Neuronal stem cell (in vitro differentiated cells): ENCODE results near the gene TSHZ2.

Experiments
- DNase-seq: peaks from one replicate; pipeline ENCODE4 v3.0.0-alpha.2; 2013; ENCODE audit warnings: low spot score
- H2AFZ ChIP-seq: one replicate; pipeline ENCODE4 v1.6.1; 2013; ENCODE audit warnings: mild to moderate bottlenecking, low read length, inconsistent platforms
- H2AK5ac ChIP-seq: 2 replicates; pipeline ENCODE4 v1.6.1; 2013; ENCODE audit warnings: low read depth, mild to moderate bottlenecking, inconsistent platforms, low read length, moderate library complexity, mixed read lengths
- H2BK120ac ChIP-seq: 2 replicates; pipeline ENCODE4 v1.6.1; 2013; ENCODE audit warnings: low read depth, mild to moderate bottlenecking, inconsistent platforms, low read length, moderate library complexity, mixed read lengths
- H2BK12ac ChIP-seq: one replicate; pipeline ENCODE4 v1.6.1; 2013; ENCODE audit warnings: low read length, inconsistent platforms
- H2BK15ac ChIP-seq: 2 replicates; pipeline ENCODE4 v1.6.1; 2013; ENCODE audit warnings: mild to moderate bottlenecking, low read length, inconsistent platforms, mixed read lengths
- H2BK5ac ChIP-seq: one replicate; pipeline ENCODE4 v1.6.1; 2013; ENCODE audit warnings: inconsistent platforms, mild to moderate bottlenecking, low read length, moderate library complexity
- H3K14ac ChIP-seq: one replicate; pipeline ENCODE4 v1.6.1; 2013; ENCODE audit warnings: low read length, inconsistent platforms
- H3K18ac ChIP-seq: 2 replicates; pipeline ENCODE4 v1.6.1; 2013; ENCODE audit warnings: low read length, inconsistent platforms
- H3K23ac ChIP-seq: 2 replicates; pipeline ENCODE4 v1.6.1; 2013; ENCODE audit warnings: low read depth, mild to moderate bottlenecking, mixed read lengths, low read length, inconsistent platforms; ENCODE audit not compliant: poor library complexity
- H3K27ac ChIP-seq: replicated peaks from 3 replicates; pipeline ENCODE4 v1.5.1; 2013; ENCODE audit warnings: low read length, inconsistent platforms
- H3K27me3 ChIP-seq, 3 experiments: 2 replicates each; pipeline ENCODE4 v1.6.1; 2013; ENCODE audit warnings: low read length in 3 of 3, mild to moderate bottlenecking in 2 of 3, inconsistent platforms in 1 of 3, low read depth in 1 of 3, mixed read lengths in 1 of 3, moderate library complexity in 1 of 3; ENCODE audit not compliant: control insufficient read depth in 3 of 3, insufficient read depth in 3 of 3
- H3K36me3 ChIP-seq, 2 donors: replicated peaks in 1 of 2; 2 replicates each; pipeline ENCODE4 v1.6.1; 2013; ENCODE audit warnings: low read length in 2 of 2; ENCODE audit not compliant: control insufficient read depth in 2 of 2, insufficient read depth in 2 of 2
- H3K4ac ChIP-seq: 2 replicates; pipeline ENCODE4 v1.6.1; 2013; ENCODE audit warnings: inconsistent platforms, mild to moderate bottlenecking, low read length, moderate library complexity
- H3K4me1 ChIP-seq, 2 donors: 1 replicate in 1 of 2; 2 replicates in 1 of 2; pipeline ENCODE4 v1.6.1; 2013; ENCODE audit warnings: low read length in 2 of 2, low read depth in 1 of 2; ENCODE audit not compliant: control insufficient read depth in 2 of 2, insufficient read depth in 1 of 2
- H3K4me2 ChIP-seq: one replicate; pipeline ENCODE4 v1.6.1; 2013; ENCODE audit warnings: mild to moderate bottlenecking, low read length, inconsistent platforms; ENCODE audit not compliant: insufficient read depth, poor library complexity, severe bottlenecking
- H3K4me3 ChIP-seq, 2 donors: 2 replicates each; pipeline ENCODE4 v1.5.1; 2013; ENCODE audit warnings: low read length in 2 of 2, mild to moderate bottlenecking in 2 of 2, inconsistent platforms in 1 of 2, moderate library complexity in 1 of 2
- H3K79me1 ChIP-seq: one replicate; pipeline ENCODE4 v1.6.1; 2013; ENCODE audit warnings: low read depth, mild to moderate bottlenecking, inconsistent platforms, low read length, moderate library complexity
- H3K9ac ChIP-seq: one replicate; pipeline ENCODE4 v1.6.1; 2013; ENCODE audit warnings: mild to moderate bottlenecking, low read depth, low read length, inconsistent platforms; ENCODE audit not compliant: poor library complexity
- H3K9me3 ChIP-seq, 2 donors: replicated peaks in 1 of 2; 2 replicates each; pipeline versions ENCODE3 to v1.6.1; 2013; ENCODE audit warnings: low read length in 2 of 2, mild to moderate bottlenecking in 2 of 2, inconsistent platforms in 1 of 2, low read depth in 1 of 2, mixed read lengths in 1 of 2, moderate library complexity in 1 of 2; ENCODE audit not compliant: control insufficient read depth in 2 of 2, insufficient read depth in 1 of 2
- H4K8ac ChIP-seq: one replicate; pipeline ENCODE4 v1.6.1; 2013; ENCODE audit warnings: low read depth, mild to moderate bottlenecking, inconsistent platforms, low read length, moderate library complexity
- H4K91ac ChIP-seq: one replicate; pipeline ENCODE4 v1.6.1; 2013; ENCODE audit warnings: low read length, low read depth, mild to moderate bottlenecking, inconsistent platforms; ENCODE audit not compliant: poor library complexity
- WGBS, 2 donors: extraction: QIAGEN DNeasy Blood & Tissue Kit; methylation state at CpG; one replicate each; pipeline ENCODE4 v1.1.7; 2013; ENCODE audit warnings: missing lambda C conversion rate in 2 of 2, mixed read lengths in 1 of 2; ENCODE audit not compliant: insufficient read length in 2 of 2, insufficient replicate concordance in 1 of 2; ENCODE audit errors: extremely low coverage in 2 of 2; 5-methylcytosine and 5-hydroxymethylcytosine counted together

TSHZ2 gene

DNA sequence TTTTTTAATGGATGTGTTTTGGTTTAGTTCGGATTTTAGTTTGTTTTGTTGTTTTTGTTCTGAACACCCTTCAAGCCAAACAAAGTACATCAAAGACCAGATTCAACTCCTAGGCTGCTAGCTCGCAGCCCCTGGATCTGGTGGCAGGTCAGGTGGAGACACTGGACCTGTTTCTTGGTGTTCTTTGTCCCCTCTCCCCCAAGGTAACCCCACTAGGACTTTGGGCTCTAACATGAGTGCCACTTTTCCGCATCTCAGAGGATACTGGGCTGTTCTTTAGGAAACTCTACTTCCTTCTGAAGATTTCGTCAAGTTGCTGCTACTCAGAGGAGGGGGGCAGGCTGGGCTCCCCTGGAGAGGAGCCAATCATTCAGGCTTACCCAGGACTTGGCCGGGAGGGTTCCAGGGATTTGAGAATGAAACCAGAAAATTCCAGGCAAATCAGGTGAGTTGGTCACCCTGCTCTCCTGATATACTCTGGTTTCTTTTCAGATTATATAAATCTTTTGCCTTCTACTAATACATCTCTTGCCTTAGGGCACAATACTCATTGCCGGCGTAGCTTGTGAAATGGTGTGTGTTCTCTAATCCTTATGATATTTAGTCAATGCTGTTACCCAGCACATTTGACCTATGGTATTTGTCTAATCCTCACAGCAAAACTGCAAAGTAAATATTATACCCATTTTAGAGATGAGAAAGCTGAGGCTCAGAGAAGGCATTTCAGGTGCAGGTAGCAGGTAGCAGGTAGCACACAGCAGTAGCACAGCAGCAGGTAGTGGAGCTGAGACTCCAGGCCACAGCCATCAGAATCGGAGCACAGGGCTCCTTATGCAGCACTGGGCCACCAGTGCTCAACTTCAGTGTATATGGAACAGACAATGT, 291.6 kb downstream of the TSHZ2 start:
- Histone ChIP-seq H4K8ac (no peak overlapping the region), H3K4me2 (no peak overlapping the region), H3K9me3 (peaks cover 0 to 1% of the 10 kb centered on the region in 2 donors), H3K27me3 (no peaks in the 10 kb centered on the region), H4K91ac (no peak overlapping the region), H3K27ac (no peak overlapping the region), H3K4ac (no peak overlapping the region), H3K9ac (no peak overlapping the region), H3K79me1 (peaks cover 2% of the 10 kb centered on the region), H3K4me1 (peaks cover 0 to 5% of the 10 kb centered on the region in 2 donors), H2AFZ (no peak overlapping the region), H2BK5ac (no peak overlapping the region), H3K23ac (no peak overlapping the region), H2BK120ac (no peak overlapping the region), H3K18ac (no peak overlapping the region), H3K14ac (no peak overlapping the region), H2BK15ac (no peak overlapping the region), H2BK12ac (no peak overlapping the region), H2AK5ac (no peak overlapping the region), H3K36me3 (no peaks in the 10 kb centered on the region), H3K4me3 (no peak overlapping the region)
- WGBS, 2 donors: no CpG with 5 or more reads among the region's 8 CpGs
- no peak for DNase-seq

DNA sequence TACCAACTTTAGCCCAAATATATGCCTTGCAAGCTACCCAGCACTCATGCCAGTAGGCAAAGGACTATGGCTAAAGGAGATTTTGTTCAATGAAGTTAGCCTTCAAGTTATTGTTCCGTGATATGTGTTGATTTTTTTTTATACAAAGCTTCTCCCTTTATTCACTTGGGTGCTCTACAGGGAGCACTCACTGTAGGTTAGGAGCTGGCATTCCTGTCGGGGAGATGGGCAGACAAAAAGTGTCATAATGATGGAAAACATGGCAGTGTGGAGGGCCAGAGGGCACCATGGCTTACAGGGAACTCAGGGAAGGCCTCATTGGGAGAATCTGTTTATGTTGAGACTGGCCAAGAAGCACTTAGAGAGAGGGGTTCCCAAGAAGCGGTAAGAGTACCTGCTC, 292.4 kb downstream of the TSHZ2 start:
- no peak overlapping the region for H3K4me2 ChIP-seq
- H4K91ac ChIP-seq: no peak overlapping the region
- H4K8ac ChIP-seq: no peak overlapping the region
- no peak overlapping the region for H2BK5ac ChIP-seq
- no CpG with 5 or more reads among the region's 3 CpGs for WGBS, 2 donors
- H3K27ac ChIP-seq: no peak overlapping the region
- no peak overlapping the region for H3K9ac ChIP-seq
- no peak overlapping the region for H2BK120ac ChIP-seq
- H3K36me3 ChIP-seq: no peaks in the 10 kb centered on the region
- peaks cover 0 to 1% of the 10 kb centered on the region in 2 donors for H3K9me3 ChIP-seq
- no peak for DNase-seq
- no peak overlapping the region for H3K23ac ChIP-seq
- H3K14ac ChIP-seq: no peak overlapping the region
- no peak overlapping the region for H3K4me3 ChIP-seq
- no peak overlapping the region for H2AK5ac ChIP-seq
- no peak overlapping the region for H3K18ac ChIP-seq
- H2BK15ac ChIP-seq: no peak overlapping the region
- no peak overlapping the region for H3K4ac ChIP-seq
- peaks cover 2% of the 10 kb centered on the region for H3K79me1 ChIP-seq
- peaks cover 0 to 5% of the 10 kb centered on the region in 2 donors for H3K4me1 ChIP-seq
- no peaks in the 10 kb centered on the region for H3K27me3 ChIP-seq
- no peak overlapping the region for H2AFZ ChIP-seq
- H2BK12ac ChIP-seq: no peak overlapping the region

DNA sequence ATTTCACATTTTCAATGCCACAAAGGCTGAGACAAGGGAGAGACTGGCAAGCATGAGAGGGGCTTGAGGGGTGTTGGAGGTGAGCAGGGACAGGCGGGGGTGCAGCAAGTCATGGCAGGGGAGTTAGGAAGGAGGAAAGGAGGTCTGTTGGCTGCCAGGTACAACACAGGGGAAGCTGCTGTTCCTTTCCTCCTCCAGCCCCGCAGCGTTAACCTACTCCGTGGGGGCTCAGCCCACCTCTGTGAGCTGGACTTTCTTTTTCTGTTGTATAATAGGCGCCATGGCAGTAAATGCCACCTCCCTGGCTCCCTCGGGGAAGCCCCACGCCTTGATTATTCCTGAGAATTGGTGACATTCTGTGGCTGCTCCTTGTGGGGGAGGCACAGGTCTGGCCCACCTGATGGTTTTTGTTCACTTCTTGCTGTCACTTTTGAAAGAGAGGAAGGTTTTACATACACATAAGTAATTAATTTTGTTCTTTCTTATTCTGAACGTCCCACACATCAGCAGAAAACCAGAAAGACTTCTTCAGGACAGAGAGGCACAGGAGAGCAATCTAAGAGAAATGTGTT, 293.2 kb downstream of the TSHZ2 start:
- H3K36me3 ChIP-seq: no peaks in the 10 kb centered on the region
- H2BK5ac ChIP-seq: no peak overlapping the region
- no peak overlapping the region for H3K4ac ChIP-seq
- H2AK5ac ChIP-seq: no peak overlapping the region
- H3K4me2 ChIP-seq: no peak overlapping the region
- no peak overlapping the region for H4K91ac ChIP-seq
- peaks cover 0 to 1% of the 10 kb centered on the region in 2 donors for H3K9me3 ChIP-seq
- H3K27ac ChIP-seq: no peak overlapping the region
- no peak overlapping the region for H3K14ac ChIP-seq
- H2BK15ac ChIP-seq: no peak overlapping the region
- H3K9ac ChIP-seq: no peak overlapping the region
- peaks cover 2% of the 10 kb centered on the region for H3K79me1 ChIP-seq
- H3K4me3 ChIP-seq: no peak overlapping the region
- no peak overlapping the region for H2AFZ ChIP-seq
- no peak overlapping the region for H4K8ac ChIP-seq
- no peak overlapping the region for H2BK120ac ChIP-seq
- H3K18ac ChIP-seq: no peak overlapping the region
- no peak overlapping the region for H3K23ac ChIP-seq
- H3K27me3 ChIP-seq: no peaks in the 10 kb centered on the region
- WGBS, 2 donors: no CpG with 5 or more reads among the region's 8 CpGs
- H3K4me1 ChIP-seq: peaks cover 0 to 5% of the 10 kb centered on the region in 2 donors
- no peak overlapping the region for H2BK12ac ChIP-seq
- no peak for DNase-seq

DNA sequence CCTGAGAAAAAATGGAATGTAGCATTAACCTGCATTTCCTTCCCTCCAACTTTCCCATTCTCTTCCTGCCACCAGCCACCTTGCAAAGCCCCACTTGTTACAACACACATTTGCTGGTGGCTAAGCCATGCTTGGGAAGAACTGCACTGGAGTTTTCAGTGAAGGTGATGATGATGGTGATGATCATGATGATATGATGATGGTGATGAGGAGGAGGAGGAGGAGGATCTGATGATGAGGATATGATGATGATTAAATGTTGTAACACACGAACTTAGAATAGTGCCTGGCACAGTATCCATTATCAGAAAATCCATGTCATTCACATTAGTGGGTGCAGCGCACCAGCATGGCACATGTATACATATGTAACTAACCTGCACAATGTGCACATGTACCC, 297.2 kb downstream of the TSHZ2 start:
- Histone ChIP-seq H3K79me1 (peaks cover 2% of the 10 kb centered on the region), H2BK12ac (no peak overlapping the region), H3K4me1 (peaks cover 0 to 5% of the 10 kb centered on the region in 2 donors), H3K36me3 (no peaks in the 10 kb centered on the region), H3K4me2 (no peak overlapping the region), H2AK5ac (no peak overlapping the region), H3K4ac (no peak overlapping the region), H4K91ac (no peak overlapping the region), H3K4me3 (no peak overlapping the region), H3K9me3 (peaks cover 0 to 3% of the 10 kb centered on the region in 2 donors), H2BK15ac (no peak overlapping the region), H3K9ac (no peak overlapping the region), H2BK120ac (no peak overlapping the region), H3K23ac (no peak overlapping the region), H3K18ac (no peak overlapping the region), H3K27me3 (no peaks in the 10 kb centered on the region), H2BK5ac (no peak overlapping the region), H3K27ac (no peak overlapping the region), H4K8ac (no peak overlapping the region), H3K14ac (no peak overlapping the region), H2AFZ (no peak overlapping the region)
- WGBS, 2 donors: 100% methylated on average over 1 of the region's 2 CpGs; no CpG with 5 or more reads in 1 of the 2 donors
- DNase-seq: no peak
